ENCODE measurements around the gene SQOR. TPM values are rescaled to one million over a fixed set of nuclear protein-coding genes. Genes with fewer than 3 reads are reported as not detected.

Gene SQOR
- total RNA-seq, 2 experiments from 2014 or later = 14.0 to 16.9 TPM

DNA sequence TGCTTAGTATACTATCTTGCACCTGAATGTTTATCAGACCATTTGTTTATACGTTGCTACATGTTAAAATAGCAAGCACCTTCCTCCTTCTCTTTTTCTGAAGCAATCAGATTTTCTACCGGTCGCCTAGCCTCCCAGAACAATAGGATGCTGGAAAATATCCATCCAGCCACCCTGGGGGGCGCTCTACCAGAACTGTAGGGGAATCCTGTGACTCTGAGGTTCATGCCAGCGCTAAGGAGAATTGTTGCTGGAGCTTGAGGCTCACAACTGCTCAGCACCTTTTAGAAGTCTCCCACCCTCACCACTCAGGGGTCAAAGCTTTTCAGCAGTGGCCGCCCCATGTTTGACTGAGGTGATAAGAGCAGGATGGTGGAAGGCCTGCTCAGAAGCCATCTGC is 27.5 kb downstream of the SQOR start:
- TF ChIP-seq, protein P1, sequence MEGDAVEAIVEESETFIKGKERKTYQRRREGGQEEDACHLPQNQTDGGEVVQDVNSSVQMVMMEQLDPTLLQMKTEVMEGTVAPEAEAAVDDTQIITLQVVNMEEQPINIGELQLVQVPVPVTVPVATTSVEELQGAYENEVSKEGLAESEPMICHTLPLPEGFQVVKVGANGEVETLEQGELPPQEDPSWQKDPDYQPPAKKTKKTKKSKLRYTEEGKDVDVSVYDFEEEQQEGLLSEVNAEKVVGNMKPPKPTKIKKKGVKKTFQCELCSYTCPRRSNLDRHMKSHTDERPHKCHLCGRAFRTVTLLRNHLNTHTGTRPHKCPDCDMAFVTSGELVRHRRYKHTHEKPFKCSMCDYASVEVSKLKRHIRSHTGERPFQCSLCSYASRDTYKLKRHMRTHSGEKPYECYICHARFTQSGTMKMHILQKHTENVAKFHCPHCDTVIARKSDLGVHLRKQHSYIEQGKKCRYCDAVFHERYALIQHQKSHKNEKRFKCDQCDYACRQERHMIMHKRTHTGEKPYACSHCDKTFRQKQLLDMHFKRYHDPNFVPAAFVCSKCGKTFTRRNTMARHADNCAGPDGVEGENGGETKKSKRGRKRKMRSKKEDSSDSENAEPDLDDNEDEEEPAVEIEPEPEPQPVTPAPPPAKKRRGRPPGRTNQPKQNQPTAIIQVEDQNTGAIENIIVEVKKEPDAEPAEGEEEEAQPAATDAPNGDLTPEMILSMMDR (IDR thresholded peaks at IDR 0.05) = no peak
- H3K36me3 Mint-ChIP-seq (ENCODE audit: low read depth) = peaks cover 79% of the 10 kb centered on the region

DNA sequence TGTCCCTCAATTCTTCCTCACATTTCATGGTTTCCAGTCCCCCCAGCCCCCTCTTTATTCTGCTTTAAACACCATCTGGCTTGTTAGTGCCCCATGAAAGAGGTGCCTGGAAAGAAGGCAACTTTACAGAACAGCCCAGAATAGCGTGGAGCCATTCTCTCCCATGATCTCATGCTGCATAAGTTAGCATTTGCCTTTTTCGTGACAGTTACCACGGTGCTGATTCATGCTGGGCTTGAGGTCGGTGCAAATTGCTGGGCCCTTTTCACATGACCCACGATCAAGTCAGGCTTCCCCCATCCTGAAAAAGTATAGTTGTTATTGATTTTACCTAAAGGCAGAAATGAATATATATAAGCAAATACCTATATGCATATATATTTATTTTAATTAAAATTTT is 29.6 kb downstream of the SQOR start:
- TF ChIP-seq, protein P1 (IDR thresholded peaks at IDR 0.05) = no peak
- H3K36me3 Mint-ChIP-seq (ENCODE audit: low read depth) = peaks cover 94% of the 10 kb centered on the region
- CTCF ChIA-PET = no interaction called here
- H3K4me1 Mint-ChIP-seq (ENCODE audit: low read depth) = peaks cover 14% of the 10 kb centered on the region
- ATAC-seq (ENCODE audit: poor library complexity) (no peak), DNase-seq (no peak)
- POLR2A ChIA-PET = no interaction called here
- intact Hi-C loops (cut with DNase I, micrococcal nuclease) = no loop called here
- no peak overlapping the region for H3K27ac Mint-ChIP-seq
- no peak overlapping the region for H3K4me3 ChIP-seq (ENCODE audit: low read length)
- H3K9me3 Mint-ChIP-seq = no peaks in the 10 kb centered on the region
- no peaks in the 10 kb centered on the region for H3K4me1 ChIP-seq (ENCODE audit: insufficient read depth, low read length)
- H3K4me3 Mint-ChIP-seq = no peak overlapping the region
- H3K27me3 Mint-ChIP-seq = no peaks in the 10 kb centered on the region
- peaks cover 76% of the 10 kb centered on the region for H3K36me3 ChIP-seq (ENCODE audit: insufficient read depth, low read length)
- no peaks in the 10 kb centered on the region for H3K27me3 ChIP-seq (ENCODE audit: control insufficient read depth in 1 of 2, insufficient read depth in 2 of 2, low read length in 2 of 2)
- no peak overlapping the region for H3K27ac ChIP-seq (ENCODE audit: low read depth in 1 of 2, low read length in 2 of 2)
- no peaks in the 10 kb centered on the region for H3K9me3 ChIP-seq (ENCODE audit: control insufficient read depth in 1 of 2, insufficient read depth in 1 of 2, low read length in 2 of 2)

More for the DNA sequence above, 27.5 kb downstream of the SQOR start:
- no peak for ATAC-seq (ENCODE audit: poor library complexity)
- Mint-ChIP-seq H3K4me1 (ENCODE audit: low read depth) (peaks cover 18% of the 10 kb centered on the region), H3K27ac (no peak overlapping the region), H3K9me3 (no peaks in the 10 kb centered on the region), H3K4me3 (no peak overlapping the region), H3K27me3 (no peaks in the 10 kb centered on the region)
- no peak for DNase-seq
- Histone ChIP-seq H3K27me3 (ENCODE audit: control insufficient read depth in 1 of 2, insufficient read depth in 2 of 2, low read length in 2 of 2) (no peaks in the 10 kb centered on the region), H3K27ac (ENCODE audit: low read depth in 1 of 2, low read length in 2 of 2) (no peak overlapping the region), H3K9me3 (ENCODE audit: control insufficient read depth in 1 of 2, insufficient read depth in 1 of 2, low read length in 2 of 2) (no peaks in the 10 kb centered on the region), H3K4me3 (ENCODE audit: low read length) (no peak overlapping the region), H3K36me3 (ENCODE audit: insufficient read depth, low read length) (peaks cover 76% of the 10 kb centered on the region), H3K4me1 (ENCODE audit: insufficient read depth, low read length) (peaks cover 3% of the 10 kb centered on the region)
- ChIA-PET POLR2A (no interaction called here), CTCF (no interaction called here)
- intact Hi-C loops (cut with DNase I, micrococcal nuclease) = no loop called here

DNA sequence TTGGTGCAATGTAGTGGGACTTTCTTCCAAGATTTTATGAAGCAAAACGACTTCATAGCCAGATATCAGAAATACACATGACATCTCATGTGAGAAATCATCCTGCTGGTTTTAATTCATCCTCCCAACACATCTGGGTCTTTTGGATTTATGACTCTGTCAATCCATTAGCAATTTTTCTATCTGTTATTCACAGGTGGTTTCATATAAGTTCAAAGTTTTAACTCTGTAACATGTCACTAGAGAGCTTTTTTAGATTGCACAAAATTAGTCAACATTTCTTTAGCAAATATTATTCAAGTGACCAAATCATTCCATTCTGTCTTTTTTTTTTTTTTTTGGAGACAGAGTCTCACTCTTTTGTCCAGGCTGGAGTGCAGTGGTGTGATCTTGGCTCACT is 30.4 kb downstream of the SQOR start:
- no peak overlapping the region for H3K4me3 ChIP-seq (ENCODE audit: low read length)
- H3K4me1 ChIP-seq (ENCODE audit: insufficient read depth, low read length) = no peaks in the 10 kb centered on the region
- intact Hi-C loops (cut with DNase I, micrococcal nuclease) = no loop called here
- Mint-ChIP-seq H3K36me3 (ENCODE audit: low read depth) (peaks cover 94% of the 10 kb centered on the region), H3K27me3 (no peaks in the 10 kb centered on the region), H3K27ac (no peak overlapping the region), H3K9me3 (no peaks in the 10 kb centered on the region), H3K4me3 (no peak overlapping the region), H3K4me1 (ENCODE audit: low read depth) (peaks cover 10% of the 10 kb centered on the region)
- no peaks in the 10 kb centered on the region for H3K27me3 ChIP-seq (ENCODE audit: control insufficient read depth in 1 of 2, insufficient read depth in 2 of 2, low read length in 2 of 2)
- peaks cover 76% of the 10 kb centered on the region for H3K36me3 ChIP-seq (ENCODE audit: insufficient read depth, low read length)
- H3K27ac ChIP-seq (ENCODE audit: low read depth in 1 of 2, low read length in 2 of 2) = no peak overlapping the region
- H3K9me3 ChIP-seq (ENCODE audit: control insufficient read depth in 1 of 2, insufficient read depth in 1 of 2, low read length in 2 of 2) = no peaks in the 10 kb centered on the region
- ATAC-seq (ENCODE audit: poor library complexity) (no peak), DNase-seq (no peak)
- ChIA-PET CTCF (interaction anchor here (0.8 kb wide), 1 partner anchor 41 kb away, joined by 3 read pairs; no protein-coding TSS in a partner anchor), POLR2A (no interaction called here)
- TF ChIP-seq, protein P1 (IDR thresholded peaks at IDR 0.05) = no peak

All from CD4-positive, alpha-beta T cell (primary cell).